IPS DF 19.7 (cell line): ENCODE data around the gene ATRNL1.

ENCODE experiments used
- DNase-seq: peaks from one replicate; pipeline ENCODE4 v3.0.0-alpha.2; 2013; ENCODE audit warnings: low read depth, low spot score

The ATRNL1 gene

DNA sequence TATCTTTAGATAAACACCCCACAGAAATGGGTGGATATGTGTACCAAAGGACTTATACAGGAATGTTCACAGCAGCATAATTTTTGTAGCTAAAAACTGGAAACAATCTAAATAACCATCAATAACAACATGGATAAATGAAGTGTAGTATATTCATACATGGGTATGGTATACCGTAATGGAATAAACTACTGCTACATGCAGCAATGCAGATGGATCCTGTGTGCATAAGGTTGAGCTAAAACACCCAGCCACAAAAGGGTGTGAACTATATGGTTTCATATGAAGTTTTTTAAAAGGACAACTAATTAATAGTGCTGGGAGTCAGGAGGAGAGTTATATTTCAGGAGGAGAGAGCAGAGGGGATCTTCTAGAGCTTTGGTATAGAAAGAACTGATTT is 790.2 kb downstream of the ATRNL1 start:
- DNase-seq = no peak

DNA sequence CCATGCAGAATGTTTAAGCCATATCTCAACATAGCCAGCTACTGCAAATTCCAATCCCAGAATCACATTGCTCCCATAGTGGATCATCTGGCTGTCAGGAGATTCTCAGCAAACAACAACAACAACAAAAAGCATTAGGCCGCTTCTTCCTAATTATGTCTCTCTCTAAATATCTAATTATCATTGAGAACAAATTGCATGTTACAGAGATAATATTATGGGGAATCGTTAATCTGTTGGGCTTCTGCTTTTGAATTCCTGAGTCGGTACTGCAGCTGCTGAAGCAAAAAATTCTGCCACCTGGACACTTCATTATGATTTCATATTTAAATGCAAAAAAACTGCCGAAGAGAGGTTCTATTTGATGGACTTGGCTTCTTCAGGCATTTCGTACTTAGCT is 791.2 kb downstream of the ATRNL1 start:
- DNase-seq = no peak

DNA sequence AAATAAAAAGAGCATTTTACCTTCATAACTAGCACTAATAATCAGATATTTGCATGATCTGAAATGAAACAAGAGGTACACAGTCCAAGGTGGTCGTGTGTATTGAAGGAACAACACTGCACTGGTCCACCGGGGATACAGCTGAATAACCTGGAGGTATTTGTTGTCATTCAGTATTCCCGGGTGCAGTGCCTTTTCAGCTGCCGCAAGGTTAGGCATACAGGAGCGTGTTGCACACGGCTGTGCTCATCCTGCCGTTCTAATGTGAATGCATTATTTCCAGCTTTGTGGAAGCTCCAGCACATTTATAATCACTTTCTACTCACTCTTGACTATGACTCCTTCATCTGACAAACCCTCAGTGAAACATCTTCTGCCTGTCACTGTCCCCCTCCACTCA is 802.0 kb downstream of the ATRNL1 start:
- DNase-seq = no peak

DNA sequence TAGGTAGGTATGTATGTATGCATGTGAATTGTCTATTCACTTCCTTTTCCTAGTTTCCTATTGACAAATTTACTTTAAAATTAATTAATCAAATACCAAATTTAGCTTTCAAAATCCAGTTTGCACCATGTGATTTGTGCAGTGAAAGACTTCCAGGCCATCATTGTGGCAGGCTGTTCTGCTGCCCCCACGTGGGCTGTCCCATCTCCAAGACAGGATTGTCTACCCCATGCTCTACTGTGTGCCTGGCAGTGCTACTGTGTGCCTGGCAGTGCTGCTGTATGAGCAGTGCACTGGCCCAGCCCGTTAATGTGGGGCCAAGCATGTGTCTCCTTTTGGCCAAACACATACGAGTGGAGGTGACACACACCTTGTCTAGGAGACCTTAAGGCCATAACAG is 805.1 kb downstream of the ATRNL1 start:
- no peak for DNase-seq

DNA sequence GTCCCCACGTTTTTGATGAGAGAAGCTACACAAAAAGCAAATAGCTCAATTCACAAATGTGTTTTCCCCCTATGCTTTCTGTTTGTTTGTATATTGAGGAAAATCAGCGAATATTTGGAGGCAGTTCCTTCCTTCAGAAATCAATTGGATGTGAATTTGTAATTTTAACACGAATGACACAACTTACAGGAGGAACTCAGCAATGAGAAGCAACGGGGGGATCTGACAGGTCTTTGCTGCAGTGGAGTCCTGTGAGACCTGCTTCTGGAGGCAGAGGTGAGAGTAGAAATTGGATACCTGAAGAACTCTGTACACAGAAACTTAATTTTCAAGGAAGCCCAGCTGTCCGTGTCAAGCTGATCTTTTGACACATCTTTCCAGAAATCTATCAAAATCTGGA is 809.4 kb downstream of the ATRNL1 start:
- DNase-seq = no peak

DNA sequence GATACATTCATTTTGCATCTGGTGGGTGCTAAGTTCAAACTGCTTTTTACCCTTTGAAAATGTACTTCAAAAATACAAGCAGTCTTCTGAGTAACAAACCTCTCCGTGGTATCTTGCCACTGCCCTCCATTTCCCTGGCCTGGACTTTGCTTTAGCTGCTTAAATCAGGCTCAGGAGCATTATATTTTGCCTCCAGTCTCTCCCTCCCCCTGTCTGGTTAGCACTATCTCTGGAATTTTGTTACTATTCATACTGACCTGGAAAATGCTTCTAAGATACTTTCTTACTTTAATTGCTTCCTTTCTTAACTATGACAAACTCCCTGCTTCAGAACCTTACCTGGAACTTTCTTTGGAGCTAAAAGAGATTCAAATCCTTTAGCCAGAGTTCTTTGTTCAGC is 810.0 kb downstream of the ATRNL1 start:
- DNase-seq = no peak

DNA sequence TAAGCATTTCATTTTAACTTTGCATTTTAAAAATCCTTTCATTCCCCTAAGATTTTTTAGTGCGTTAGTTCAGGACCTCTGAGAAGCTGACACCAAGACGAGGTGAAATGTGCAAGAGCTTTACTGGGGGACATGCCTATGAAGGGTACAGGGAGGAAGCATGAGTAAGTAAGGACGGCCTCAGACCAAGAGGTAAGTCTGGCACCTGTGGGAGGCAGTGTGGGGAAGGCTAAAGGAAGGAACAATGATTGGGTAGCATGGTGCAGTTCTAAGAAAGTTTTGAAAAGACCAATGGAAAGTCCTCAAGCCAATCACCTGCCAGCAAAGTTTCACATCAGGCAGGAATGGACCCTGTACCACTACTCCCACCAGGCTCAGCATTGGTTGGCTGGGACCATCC is 810.7 kb downstream of the ATRNL1 start:
- DNase-seq = no peak

DNA sequence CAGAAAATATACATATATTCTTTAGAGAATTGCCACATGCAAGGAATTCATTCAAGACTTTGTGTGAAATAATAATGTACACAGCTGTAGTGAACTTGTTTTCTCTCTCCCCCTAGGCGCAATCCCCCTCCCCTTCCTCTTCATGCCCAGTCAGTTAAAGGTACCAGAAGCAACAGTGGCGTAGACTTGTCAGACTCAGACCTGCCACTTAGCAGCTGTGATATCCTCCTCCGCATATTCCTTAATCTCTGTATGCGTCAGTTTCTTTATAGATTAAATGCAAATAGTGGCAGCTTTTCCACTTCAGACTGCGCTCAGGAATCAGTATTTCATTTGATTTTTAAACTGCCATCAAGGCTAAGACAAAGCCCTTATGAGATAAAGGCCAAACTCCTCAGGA is 815.9 kb downstream of the ATRNL1 start:
- DNase-seq = no peak

DNA sequence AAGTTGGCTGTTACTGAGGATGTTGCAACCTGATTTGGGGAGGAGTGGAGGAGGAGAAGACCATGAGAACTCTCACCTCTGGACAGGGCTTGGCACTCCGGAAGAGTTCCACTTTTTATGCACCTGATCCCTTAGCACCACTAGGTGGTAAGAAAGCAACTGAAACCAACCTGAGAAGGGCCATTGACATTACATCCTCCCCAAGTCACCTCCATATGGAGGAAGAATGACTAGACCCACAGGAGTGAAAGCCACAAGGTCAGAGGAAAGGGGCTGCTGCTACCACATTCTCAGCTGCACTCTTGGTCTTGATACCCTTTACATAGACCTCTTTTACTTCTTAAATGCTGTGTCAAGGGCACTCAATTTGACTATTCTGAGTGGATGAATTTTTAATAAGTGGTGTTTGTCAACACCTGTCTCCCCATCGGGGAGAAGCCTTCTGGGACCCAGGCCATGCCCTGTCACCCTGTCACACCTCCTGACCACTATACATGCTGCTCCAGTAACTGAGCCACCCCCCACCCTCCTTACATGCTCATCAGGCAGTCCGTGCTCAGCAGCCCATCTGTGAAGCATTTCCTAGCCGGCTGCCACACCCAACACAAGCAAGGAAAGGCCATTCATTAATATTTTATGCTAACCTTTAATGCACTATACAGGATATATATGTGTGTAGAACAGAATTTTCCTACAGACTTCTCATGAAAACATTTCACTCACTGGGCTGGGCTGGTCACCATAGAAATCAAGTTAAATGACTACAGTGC is 817.0 kb downstream of the ATRNL1 start:
- DNase-seq = no peak

DNA sequence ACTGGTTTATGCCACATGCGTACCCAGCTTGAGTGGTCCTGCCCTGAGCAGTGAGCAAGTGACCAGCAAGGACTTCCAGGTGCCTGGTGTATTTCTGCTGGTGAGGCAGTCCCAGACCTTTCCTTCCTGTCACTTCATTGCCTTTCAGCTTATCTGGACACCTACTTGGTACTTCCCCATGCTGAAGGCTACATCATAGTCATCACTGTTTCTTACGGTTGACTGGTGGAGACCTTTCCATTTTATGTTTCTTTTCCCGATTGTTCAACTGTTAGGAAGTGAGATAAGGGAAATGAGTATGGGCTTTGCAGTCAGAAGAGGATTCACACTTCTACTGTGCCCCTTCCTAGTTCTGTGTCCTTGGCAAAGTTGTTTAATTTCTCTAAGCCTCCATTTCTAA is 821.3 kb downstream of the ATRNL1 start:
- no peak for DNase-seq

DNA sequence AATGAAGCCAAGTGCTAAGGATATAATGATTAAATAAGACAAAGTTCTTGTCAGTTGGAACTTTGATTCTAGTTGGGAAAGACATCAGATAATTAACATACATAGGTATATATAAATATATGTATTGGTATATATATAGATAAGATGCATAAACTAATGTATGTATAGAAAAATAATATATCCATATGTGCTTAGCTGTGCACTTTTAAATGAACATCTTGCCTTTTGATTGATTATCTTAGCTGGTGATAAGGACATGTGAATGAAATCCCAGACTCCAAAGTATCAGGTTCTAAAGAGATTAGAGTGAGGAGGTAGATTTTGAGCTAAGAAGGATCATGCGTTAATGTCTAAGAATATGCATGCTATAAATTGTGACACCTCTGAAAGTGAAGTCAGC is 822.3 kb downstream of the ATRNL1 start:
- DNase-seq = no peak

DNA sequence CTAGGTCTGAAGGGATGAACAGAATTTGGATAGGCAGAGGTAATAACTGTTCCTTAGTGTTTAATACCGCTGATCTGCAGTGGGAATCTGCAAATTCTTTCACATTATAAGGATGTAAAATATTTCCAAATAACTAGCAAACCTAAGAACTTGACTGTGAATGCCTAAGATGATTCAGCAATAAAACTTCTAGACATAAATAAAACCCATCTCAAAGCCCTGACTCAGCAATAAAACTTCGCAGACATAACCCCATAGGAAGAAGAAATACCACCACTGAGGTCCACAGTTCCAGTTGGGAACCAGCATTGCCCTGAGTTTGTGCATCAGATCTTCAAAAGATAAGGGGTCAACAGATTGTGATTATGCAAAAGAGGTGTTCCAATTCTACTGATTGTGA is 825.6 kb downstream of the ATRNL1 start:
- no peak for DNase-seq

DNA sequence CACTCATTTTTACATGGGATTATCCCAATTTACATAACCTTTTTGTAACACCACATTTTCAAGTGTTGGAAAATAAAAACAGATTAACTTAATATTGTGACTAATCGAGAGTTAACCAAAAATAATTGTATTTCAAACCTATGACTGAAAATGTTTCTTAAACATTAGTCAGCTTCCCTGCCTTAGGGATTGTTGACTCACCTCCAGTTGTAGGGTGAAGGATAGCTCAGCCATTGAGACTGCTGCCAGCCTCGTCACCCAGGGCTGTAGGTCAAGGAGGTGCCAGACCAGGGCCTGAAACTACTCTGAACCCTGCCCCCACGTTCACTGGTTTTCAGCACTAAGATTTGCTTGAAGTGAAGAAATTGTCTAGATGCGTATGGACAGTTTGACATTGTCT is 828.6 kb downstream of the ATRNL1 start:
- no peak for DNase-seq

DNA sequence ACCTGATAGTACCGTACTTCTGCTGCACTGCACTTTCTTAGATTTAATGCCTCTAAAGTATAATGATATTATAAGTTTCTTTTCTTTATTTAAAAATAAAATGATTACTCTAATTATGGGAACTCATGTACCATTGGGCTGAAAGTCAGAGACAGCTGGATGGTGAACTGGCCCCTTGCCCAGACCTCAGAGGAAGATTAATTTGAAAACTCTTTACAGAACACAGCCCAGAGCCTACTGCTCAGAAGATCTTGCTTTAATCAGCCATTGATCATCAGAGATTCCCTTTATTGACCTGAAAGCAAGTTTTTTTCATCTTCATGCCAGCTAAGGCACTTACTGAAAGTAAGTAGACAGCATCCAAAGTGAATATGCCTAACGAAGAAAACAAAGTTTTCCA is 838.1 kb downstream of the ATRNL1 start:
- no peak for DNase-seq

DNA sequence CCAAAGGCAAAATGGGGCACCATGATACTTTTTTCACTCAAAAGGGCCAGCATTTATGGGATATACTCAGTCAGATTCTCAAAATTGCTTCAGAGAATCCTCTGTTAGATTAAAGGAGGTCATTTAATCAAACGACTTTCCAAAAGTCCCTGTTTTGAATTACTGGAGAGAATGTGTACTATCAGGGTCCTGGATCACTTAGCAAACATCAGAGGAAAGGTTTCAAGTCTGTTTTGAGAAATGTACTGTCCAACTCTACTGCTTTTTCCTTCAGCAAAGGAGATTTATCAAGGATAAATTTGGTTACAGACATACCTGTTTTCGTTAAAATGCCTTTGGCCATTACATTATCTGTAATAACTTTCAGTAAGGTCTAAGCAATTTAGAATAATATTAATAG is 838.9 kb downstream of the ATRNL1 start:
- DNase-seq = no peak

DNA sequence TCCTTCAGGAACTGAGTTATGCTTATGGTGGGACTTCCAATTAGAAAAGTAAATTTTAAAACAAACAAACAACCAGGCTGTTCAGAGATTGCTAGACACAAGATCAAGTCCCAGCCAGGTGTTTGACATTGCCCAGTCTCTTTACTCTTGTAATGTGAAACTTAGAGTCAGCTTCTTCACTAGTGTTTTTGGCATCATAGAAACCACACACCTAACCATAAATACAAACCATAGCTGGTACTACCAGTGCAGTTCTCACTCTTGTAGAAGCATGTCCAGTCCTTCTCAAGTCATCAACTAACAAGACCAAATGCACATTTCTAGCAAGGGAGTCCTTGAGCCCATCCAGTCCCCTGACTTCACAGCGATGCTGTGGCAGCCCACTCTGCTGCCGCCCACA is 839.9 kb downstream of the ATRNL1 start:
- DNase-seq = no peak

DNA sequence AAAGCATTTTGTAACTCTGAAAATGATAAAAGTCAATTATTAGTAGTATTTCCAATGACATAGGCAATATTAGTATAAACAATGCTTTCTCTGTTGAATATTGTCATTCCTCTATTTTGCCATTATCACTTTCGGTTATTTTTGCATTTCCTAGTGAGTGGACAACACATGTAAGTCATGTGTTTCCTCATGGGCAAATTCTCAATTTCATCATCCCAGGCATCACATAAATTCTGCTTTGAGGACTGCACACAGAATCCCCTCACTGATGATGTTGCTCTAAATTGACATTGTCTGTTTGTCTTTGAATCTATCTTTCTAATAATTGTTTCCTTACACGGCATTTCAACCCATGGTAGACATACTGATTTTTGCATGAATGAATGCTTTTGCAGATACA is 842.6 kb downstream of the ATRNL1 start:
- no peak for DNase-seq

DNA sequence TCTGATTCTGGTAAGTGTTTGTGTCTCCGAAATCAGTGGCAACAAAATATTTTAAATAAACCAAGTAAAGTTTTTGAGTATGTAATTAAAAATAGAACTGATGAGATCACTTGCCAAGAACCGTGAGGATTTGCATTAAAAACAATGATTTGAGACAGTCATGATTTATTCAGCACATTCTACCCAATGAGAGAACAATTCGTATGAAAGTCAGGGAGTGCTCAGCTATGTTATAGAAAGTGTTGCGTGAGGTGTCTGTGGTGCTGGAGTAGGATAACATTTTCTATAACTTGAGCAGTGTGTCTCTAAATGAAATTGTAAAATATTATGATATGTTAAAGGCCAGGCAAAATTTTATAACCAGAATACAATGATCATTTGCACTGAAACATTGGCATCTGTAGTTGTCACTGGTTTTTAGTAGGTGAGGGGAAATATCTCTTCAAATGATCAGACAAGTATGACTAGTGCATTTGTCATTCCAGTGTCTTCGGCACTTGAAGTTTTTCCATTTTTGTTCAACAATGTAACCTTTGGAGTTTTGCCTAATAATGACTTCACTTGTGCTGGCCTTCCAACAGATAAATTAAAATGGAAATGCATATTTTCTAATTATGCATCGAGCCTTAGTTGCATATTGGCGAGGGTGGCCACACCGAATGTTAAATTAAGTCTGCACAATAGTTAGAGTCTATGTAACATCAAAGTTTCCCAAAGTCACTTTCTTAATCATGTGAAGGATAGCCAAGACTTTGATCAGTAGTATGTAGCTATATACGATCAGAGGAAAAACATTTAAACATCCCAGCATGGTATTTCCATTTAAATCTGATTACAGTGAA is 844.0 kb downstream of the ATRNL1 start:
- DNase-seq = no peak

DNA sequence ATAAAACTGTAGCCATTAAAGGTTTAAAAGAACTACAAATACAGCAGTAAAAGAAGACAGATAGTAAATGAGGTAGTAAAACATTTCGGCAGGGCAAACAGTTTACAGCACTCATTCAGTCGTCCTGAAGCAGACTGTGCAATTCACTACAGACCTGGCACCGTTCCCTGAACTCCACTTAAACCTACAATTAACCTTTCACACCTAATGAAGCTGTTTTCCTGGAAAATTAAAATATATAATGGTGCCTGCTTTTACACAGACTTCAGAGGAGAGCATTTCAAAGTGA is 844.5 kb downstream of the ATRNL1 start:
- DNase-seq = no peak

DNA sequence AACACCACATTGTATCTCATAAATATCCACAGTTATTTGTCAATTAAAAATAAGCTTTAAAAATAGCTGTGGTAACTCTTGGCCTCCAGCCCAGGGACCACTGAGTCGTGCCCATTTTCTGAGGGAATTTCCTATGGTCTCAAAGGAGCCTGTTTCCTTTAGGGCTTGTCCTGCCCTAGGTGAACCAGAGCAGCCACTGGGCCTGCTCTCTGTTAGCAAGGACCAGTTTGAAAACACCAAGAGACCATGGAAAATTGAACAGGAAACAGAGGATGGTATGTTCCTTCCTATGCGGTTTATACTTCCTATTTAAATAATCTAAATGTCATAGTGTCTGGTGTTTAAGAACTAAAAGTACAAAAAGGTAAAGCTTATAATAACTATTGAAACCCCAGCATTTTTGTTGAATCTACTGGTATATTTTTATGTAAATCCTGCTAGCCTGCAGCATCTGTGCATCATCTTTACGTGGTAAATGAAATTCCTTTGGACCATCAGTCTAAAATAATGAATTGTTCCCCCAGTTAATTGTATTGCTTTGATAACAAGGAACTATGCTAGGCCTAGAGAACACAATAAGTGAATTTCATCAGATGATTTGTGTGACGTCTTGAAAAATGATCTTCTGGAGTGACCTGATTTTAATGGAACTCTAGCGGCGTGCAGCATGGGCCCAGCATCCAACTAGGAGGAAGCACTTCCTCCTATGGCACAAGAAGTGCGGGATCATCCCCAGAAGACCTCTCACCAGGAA is 846.1 kb downstream of the ATRNL1 start:
- no peak for DNase-seq

DNA sequence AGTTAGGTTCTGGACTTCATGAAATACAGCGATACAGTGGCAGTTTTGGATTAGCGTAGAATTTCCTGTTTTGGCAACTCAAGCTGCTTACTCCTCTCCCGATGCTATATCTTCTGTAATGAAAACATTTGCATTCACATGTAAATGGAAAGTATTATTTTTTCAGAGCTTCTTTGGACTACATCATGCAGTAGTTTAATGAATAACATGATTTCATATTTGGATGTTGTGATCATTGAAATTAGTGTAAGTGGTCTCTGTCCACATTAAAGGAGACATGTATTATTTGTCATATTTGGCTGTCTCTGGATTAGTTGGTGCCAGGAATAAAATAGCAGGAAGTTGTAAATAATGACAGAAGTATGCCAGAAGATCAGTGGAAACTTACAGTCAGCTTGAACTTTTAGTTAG is 848.2 kb downstream of the ATRNL1 start:
- no peak for DNase-seq

DNA sequence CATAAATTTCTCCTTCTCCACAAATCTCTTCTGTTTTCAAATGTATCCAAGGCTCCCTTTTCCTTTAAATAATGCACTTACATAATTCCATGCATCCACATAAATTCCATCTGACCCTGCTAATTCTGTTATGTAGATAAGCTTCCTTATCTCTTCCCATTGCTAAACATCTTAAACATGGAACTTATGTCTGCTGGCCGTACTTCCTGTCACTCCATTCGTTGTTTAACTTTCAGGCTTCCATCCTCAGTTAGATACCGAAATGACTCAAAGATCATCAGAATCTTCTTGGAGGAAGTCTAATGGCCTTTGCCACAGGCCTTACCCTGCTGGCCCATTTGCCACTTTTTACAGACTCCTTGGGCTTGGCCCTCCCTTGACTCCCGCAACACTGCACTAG is 848.9 kb downstream of the ATRNL1 start:
- DNase-seq = no peak

DNA sequence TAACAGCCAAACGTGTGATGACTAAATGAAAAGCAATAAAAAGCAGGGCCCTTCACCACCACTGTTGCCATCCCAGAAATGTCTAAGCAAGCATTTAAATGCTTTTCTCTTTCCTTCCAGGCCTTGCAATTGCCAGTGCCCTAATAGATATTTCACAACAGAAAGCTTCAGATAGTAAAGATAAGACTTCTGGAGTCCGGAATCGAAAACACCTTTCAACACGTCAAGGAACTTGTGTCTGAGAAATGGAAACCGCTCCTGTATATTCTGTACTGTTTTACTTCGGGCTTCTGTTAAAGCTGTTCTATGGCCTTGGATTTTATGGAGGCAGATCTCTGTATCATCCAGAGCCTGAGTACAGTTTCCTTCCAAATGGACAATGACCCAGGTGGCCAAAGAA is 851.4 kb downstream of the ATRNL1 start:
- DNase-seq = no peak
